H9 (cell line): ENCODE data around the gene EPHA1. TPM values are rescaled to one million over a fixed set of nuclear protein-coding genes. Genes with fewer than 3 reads are reported as not detected.

ENCODE experiments used
- DNase-seq: peaks from one replicate; pipeline ENCODE4 v3.0.0-alpha.2; 2017
- H2AFZ ChIP-seq: one replicate; pipeline ENCODE4 v1.6.1; 2013; ENCODE audit warnings: mild to moderate bottlenecking, low read length, control low read depth, moderate library complexity
- H2AK5ac ChIP-seq: 2 replicates; pipeline ENCODE4 v1.6.1; 2013; ENCODE audit warnings: low read length, control low read depth, mixed read lengths; ENCODE audit not compliant: insufficient read length
- H2BK120ac ChIP-seq: one replicate; pipeline ENCODE4 v1.6.1; 2013; ENCODE audit warnings: low read depth, mild to moderate bottlenecking, low read length, control low read depth, inconsistent platforms; ENCODE audit not compliant: poor library complexity, severe bottlenecking
- H2BK12ac ChIP-seq: 2 replicates; pipeline ENCODE4 v1.6.1; 2013; ENCODE audit warnings: low read length, control low read depth, mixed read lengths, low read depth; ENCODE audit not compliant: insufficient read length
- H2BK15ac ChIP-seq: 2 replicates; pipeline ENCODE4 v1.6.1; 2013; ENCODE audit warnings: low read depth, low read length, control low read depth
- H2BK20ac ChIP-seq: one replicate; pipeline ENCODE4 v1.6.1; 2013; ENCODE audit warnings: low read depth, mild to moderate bottlenecking, low read length, control low read depth, inconsistent platforms; ENCODE audit not compliant: poor library complexity, severe bottlenecking
- H2BK5ac ChIP-seq: 2 replicates; pipeline ENCODE4 v1.6.1; 2013; ENCODE audit warnings: low read length, control low read depth, mixed read lengths; ENCODE audit not compliant: insufficient read length
- H3K14ac ChIP-seq: 2 replicates; pipeline ENCODE4 v1.6.1; 2013; ENCODE audit warnings: low read length, control low read depth; ENCODE audit not compliant: insufficient read depth
- H3K18ac ChIP-seq: 2 replicates; pipeline ENCODE4 v1.6.1; 2013; ENCODE audit warnings: low read depth, mild to moderate bottlenecking, mixed read lengths, low read length, control low read depth; ENCODE audit not compliant: insufficient read length
- H3K23ac ChIP-seq: 2 replicates; pipeline ENCODE4 v1.6.1; 2013; ENCODE audit warnings: low read length, control low read depth, mixed read lengths, low read depth; ENCODE audit not compliant: insufficient read length
- H3K23me2 ChIP-seq: 2 replicates; pipeline ENCODE4 v1.6.1; 2013; ENCODE audit warnings: low read depth, mild to moderate bottlenecking, mixed read lengths, low read length, control low read depth; ENCODE audit not compliant: insufficient read length, poor library complexity, severe bottlenecking
- H3K27ac ChIP-seq: 2 replicates; pipeline ENCODE4 v1.5.1; 2013; ENCODE audit warnings: low read length, control low read depth, mixed read lengths, low read depth; ENCODE audit not compliant: insufficient read length
- H3K27me3 ChIP-seq: 2 replicates; pipeline ENCODE4 v1.6.1; 2013; ENCODE audit warnings: low read length, control low read depth, inconsistent platforms; ENCODE audit not compliant: insufficient read depth
- H3K4ac ChIP-seq: 2 replicates; pipeline ENCODE4 v1.6.1; 2013; ENCODE audit warnings: low read depth, mild to moderate bottlenecking, control low read depth, inconsistent platforms, low read length, moderate library complexity
- H3K4me1 ChIP-seq: 2 replicates; pipeline ENCODE4 v1.6.1; 2013; ENCODE audit warnings: low read length, control low read depth, inconsistent platforms; ENCODE audit not compliant: insufficient read depth
- H3K4me2 ChIP-seq: 2 replicates; pipeline ENCODE4 v1.6.1; 2013; ENCODE audit warnings: low read length, control low read depth, mixed read lengths; ENCODE audit not compliant: insufficient read length, insufficient read depth
- H3K56ac ChIP-seq: 2 replicates; pipeline ENCODE4 v1.6.1; 2013; ENCODE audit warnings: low read depth, mild to moderate bottlenecking, mixed read lengths, low read length, control low read depth; ENCODE audit not compliant: insufficient read length
- H3K79me1 ChIP-seq: 2 replicates; pipeline ENCODE4 v1.6.1; 2013; ENCODE audit warnings: low read depth, mild to moderate bottlenecking, moderate library complexity, low read length, control low read depth, inconsistent platforms; ENCODE audit not compliant: insufficient read depth, poor library complexity, severe bottlenecking
- H3K79me2 ChIP-seq: 2 replicates; pipeline ENCODE4 v1.6.1; 2013; ENCODE audit warnings: low read length, control low read depth, inconsistent platforms; ENCODE audit not compliant: insufficient read depth
- H3K9ac ChIP-seq: 2 replicates; pipeline ENCODE4 v1.6.1; 2013; ENCODE audit warnings: low read length, control low read depth, mixed read lengths; ENCODE audit not compliant: insufficient read length; ENCODE audit errors: extremely low read depth
- H3K9me3 ChIP-seq: one replicate; pipeline ENCODE4 v1.6.1; 2013; ENCODE audit warnings: low read depth, low read length, inconsistent platforms; ENCODE audit not compliant: control insufficient read depth
- H3T11ph ChIP-seq: one replicate; pipeline ENCODE4 v1.6.1; 2013; ENCODE audit warnings: mild to moderate bottlenecking, low read length, control low read depth, inconsistent platforms
- H4K20me1 ChIP-seq: one replicate; pipeline ENCODE4 v1.6.1; 2013; ENCODE audit not compliant: control insufficient read depth, insufficient read length, insufficient read depth
- H4K5ac ChIP-seq: 2 replicates; pipeline ENCODE4 v1.6.1; 2013; ENCODE audit warnings: low read depth, mild to moderate bottlenecking, mixed read lengths, low read length, control low read depth; ENCODE audit not compliant: insufficient read length
- H4K8ac ChIP-seq: replicated peaks from 2 replicates; pipeline ENCODE4 v1.6.1; 2013; ENCODE audit warnings: low read length, control low read depth, mixed read lengths, low read depth; ENCODE audit not compliant: insufficient read length
- H4K91ac ChIP-seq: 2 replicates; pipeline ENCODE4 v1.6.1; 2013; ENCODE audit warnings: low read depth, mild to moderate bottlenecking, moderate library complexity, mixed read lengths, low read length, control low read depth; ENCODE audit not compliant: insufficient read length
- H3K27ac Mint-ChIP-seq, 3 experiments: 2 replicates in 2 of 3; 3 replicates in 1 of 3; pipeline ENCODE4 v1.8.0; 2020 to 2021; ENCODE audit warnings: mixed read lengths in 3 of 3, mild to moderate bottlenecking in 1 of 3, moderate library complexity in 1 of 3
- H3K27me3 Mint-ChIP-seq: 2 replicates; pipeline ENCODE4 v1.8.0; 2021; ENCODE audit warnings: low read depth, mild to moderate bottlenecking, moderate library complexity, mixed read lengths
- H3K36me3 Mint-ChIP-seq, 3 experiments: 2 replicates in 2 of 3; 3 replicates in 1 of 3; pipeline ENCODE4 v1.8.0; 2020 to 2021; ENCODE audit warnings: low read depth in 3 of 3, mixed read lengths in 3 of 3; ENCODE audit not compliant: insufficient read depth in 1 of 3
- H3K4me1 Mint-ChIP-seq, 2 experiments: 2 replicates each; pipeline ENCODE4 v1.8.0; 2020; ENCODE audit warnings: mixed read lengths in 2 of 2
- H3K4me3 Mint-ChIP-seq, 2 experiments: 2 replicates in 1 of 2; 3 replicates in 1 of 2; pipeline ENCODE4 v1.8.0; 2020 to 2021; ENCODE audit warnings: mild to moderate bottlenecking in 2 of 2, mixed read lengths in 2 of 2, moderate library complexity in 1 of 2
- H3K9me3 Mint-ChIP-seq, 2 experiments: 2 replicates in 1 of 2; 3 replicates in 1 of 2; pipeline ENCODE4 v1.8.0; 2020; ENCODE audit warnings: mild to moderate bottlenecking in 2 of 2, mixed read lengths in 2 of 2, moderate library complexity in 1 of 2
- WGBS: extraction: QIAGEN DNeasy Blood & Tissue Kit; methylation state at CpG from one replicate; pipeline ENCODE4 v1.1.7; 2013; ENCODE audit warnings: missing lambda C conversion rate, low lambda C conversion rate, mixed read lengths; ENCODE audit not compliant: insufficient read length; ENCODE audit errors: extremely low coverage; 5-methylcytosine and 5-hydroxymethylcytosine counted together
- total RNA-seq: library from RNA; stranded (reverse); gene quantifications from 2 replicates; pipeline ENCODE4 v1.2.1, GENCODE V29; 2021
- TF ChIP-seq, protein P1 (sequence below): fragments of 200-600 bp; sonication (generic); conservative IDR thresholded peaks from 3 replicates; pipeline ENCODE4 v1.8.0; 2021; ENCODE audit warnings: antibody characterized with exemption, mild to moderate bottlenecking

EPHA1 gene
- total RNA-seq, 1 experiment from 2014 or later, result 109 TPM

DNA sequence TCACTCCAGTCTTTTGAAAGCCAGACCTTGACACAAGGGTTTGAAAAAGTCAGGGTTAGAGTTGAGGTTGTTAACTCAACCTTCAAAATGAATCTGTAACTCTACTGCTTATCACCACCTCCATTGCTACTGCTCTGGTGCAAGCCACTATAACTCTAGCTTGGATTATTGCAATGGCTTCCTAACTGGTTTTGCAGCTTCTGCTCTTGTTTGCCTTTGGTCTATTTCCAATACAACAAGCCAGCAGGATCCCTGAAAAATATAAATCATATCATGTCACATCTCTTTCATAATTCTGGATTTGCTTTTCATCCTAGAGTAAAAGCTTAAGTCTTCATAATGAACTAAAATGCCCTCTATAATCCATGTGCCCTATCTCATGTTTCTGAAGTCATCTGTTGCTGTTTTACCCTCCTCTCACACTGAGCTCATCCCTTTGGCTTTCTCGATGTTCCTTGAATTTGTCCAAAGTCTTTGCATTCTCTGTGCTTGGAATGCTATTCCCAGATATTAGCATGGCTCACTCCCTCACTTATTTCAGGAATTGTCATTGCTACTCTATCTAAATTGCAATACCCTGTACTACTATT lies 45.5 kb upstream of the EPHA1 start:
- no peak overlapping the region for H3K4me3 Mint-ChIP-seq
- no peak overlapping the region for H2AFZ ChIP-seq

More for the DNA sequence above, 45.5 kb upstream of the EPHA1 start:
- Histone ChIP-seq H4K20me1 (no peaks in the 10 kb centered on the region), H4K8ac (no peak overlapping the region), H3T11ph (no peak overlapping the region), H3K56ac (no peak overlapping the region), H2AK5ac (no peak overlapping the region), H3K9ac (no peak overlapping the region), H3K4me1 (no peaks in the 10 kb centered on the region), H3K27ac (no peak overlapping the region), H3K9me3 (no peaks in the 10 kb centered on the region), H4K91ac (no peak overlapping the region), H3K23ac (no peak overlapping the region), H3K18ac (no peak overlapping the region), H3K23me2 (no peaks in the 10 kb centered on the region), H3K79me2 (no peaks in the 10 kb centered on the region), H2BK5ac (no peak overlapping the region), H2BK12ac (no peak overlapping the region), H4K5ac (no peak overlapping the region), H3K4me2 (no peak overlapping the region), H3K14ac (no peak overlapping the region), H3K27me3 (no peaks in the 10 kb centered on the region), H2BK15ac (no peak overlapping the region), H2BK20ac (no peak overlapping the region), H3K4ac (no peak overlapping the region), H2BK120ac (no peak overlapping the region), H3K79me1 (no peaks in the 10 kb centered on the region)
- no CpG with 5 or more reads among the region's 1 CpG for WGBS
- Mint-ChIP-seq H3K27me3 (no peaks in the 10 kb centered on the region; the same call in 1 of the 2 replicates), H3K4me1 (peaks cover 4% of the 10 kb centered on the region in 2 experiments; a peak in 2 of 4 replicates), H3K27ac (no peak overlapping the region), H3K36me3 (peaks cover 0 to 2% (median 0%) of the 10 kb centered on the region in 3 experiments; a peak in 2 of 7 replicates), H3K9me3 (no peaks in the 10 kb centered on the region)
- TF ChIP-seq, protein P1, sequence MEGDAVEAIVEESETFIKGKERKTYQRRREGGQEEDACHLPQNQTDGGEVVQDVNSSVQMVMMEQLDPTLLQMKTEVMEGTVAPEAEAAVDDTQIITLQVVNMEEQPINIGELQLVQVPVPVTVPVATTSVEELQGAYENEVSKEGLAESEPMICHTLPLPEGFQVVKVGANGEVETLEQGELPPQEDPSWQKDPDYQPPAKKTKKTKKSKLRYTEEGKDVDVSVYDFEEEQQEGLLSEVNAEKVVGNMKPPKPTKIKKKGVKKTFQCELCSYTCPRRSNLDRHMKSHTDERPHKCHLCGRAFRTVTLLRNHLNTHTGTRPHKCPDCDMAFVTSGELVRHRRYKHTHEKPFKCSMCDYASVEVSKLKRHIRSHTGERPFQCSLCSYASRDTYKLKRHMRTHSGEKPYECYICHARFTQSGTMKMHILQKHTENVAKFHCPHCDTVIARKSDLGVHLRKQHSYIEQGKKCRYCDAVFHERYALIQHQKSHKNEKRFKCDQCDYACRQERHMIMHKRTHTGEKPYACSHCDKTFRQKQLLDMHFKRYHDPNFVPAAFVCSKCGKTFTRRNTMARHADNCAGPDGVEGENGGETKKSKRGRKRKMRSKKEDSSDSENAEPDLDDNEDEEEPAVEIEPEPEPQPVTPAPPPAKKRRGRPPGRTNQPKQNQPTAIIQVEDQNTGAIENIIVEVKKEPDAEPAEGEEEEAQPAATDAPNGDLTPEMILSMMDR, result no peak
- DNase-seq, result no peak
